HEK293T (cell line): ENCODE results near the gene GPR17.

Source experiments
- CTCF ChIA-PET: fragments of 350-600 bp; formaldehyde crosslinking; extraction: SDS; loops from one replicate; lab custom pipeline; 2021; ENCODE audit warnings: antibody characterized with exemption, inconsistent platforms; lab: Yijun Ruan, JAX
- POLR2A ChIA-PET: fragments of 350-600 bp; formaldehyde crosslinking; extraction: SDS; loops from one replicate; lab custom pipeline; 2020; ENCODE audit warnings: antibody characterized with exemption, inconsistent platforms; lab: Yijun Ruan, JAX
- DNase-seq: peaks from one replicate; pipeline ENCODE4 v3.0.0; 2012; ENCODE audit warnings: mixed read lengths; ENCODE audit errors: extremely low spot score
- ARNT ChIP-seq: fragments of 450-650 bp; IDR thresholded peaks from 2 replicates; pipeline ENCODE4 v1.6.1; 2017; ENCODE audit warnings: mild to moderate bottlenecking
- BHLHE40 ChIP-seq: fragments of 450-650 bp; IDR thresholded peaks from 2 replicates; pipeline ENCODE4 v1.6.1; 2016; ENCODE audit warnings: mild to moderate bottlenecking, moderate library complexity, borderline replicate concordance
- CTBP1 ChIP-seq: fragments of 450-650 bp; IDR thresholded peaks from 2 replicates; pipeline ENCODE4 v1.6.1; 2016; ENCODE audit warnings: borderline replicate concordance
- ELF4 ChIP-seq: fragments of 450-650 bp; IDR thresholded peaks from 2 replicates; pipeline ENCODE4 v1.6.1; 2017; ENCODE audit warnings: antibody characterized with exemption
- FOXA1 ChIP-seq: fragments of 450-650 bp; IDR thresholded peaks from 2 replicates; pipeline ENCODE4 v1.6.1; 2016; ENCODE audit warnings: mild to moderate bottlenecking
- FOXK2 ChIP-seq: fragments of 450-650 bp; IDR thresholded peaks from 2 replicates; pipeline ENCODE4 v1.6.1; 2016; ENCODE audit warnings: mild to moderate bottlenecking
- FOXM1 ChIP-seq: fragments of 450-650 bp; IDR thresholded peaks from 2 replicates; pipeline ENCODE4 v1.6.1; 2017; ENCODE audit warnings: mild to moderate bottlenecking, borderline replicate concordance
- HDGF ChIP-seq: fragments of 450-650 bp; IDR thresholded peaks from 2 replicates; pipeline ENCODE4 v1.6.1; 2017; ENCODE audit warnings: antibody characterized with exemption, borderline replicate concordance
- L3MBTL2 ChIP-seq: fragments of 450-650 bp; conservative IDR thresholded peaks from 2 replicates; pipeline ENCODE4 v1.6.1; 2016; ENCODE audit warnings: mild to moderate bottlenecking
- LEF1 ChIP-seq: fragments of 450-650 bp; IDR thresholded peaks from 2 replicates; pipeline ENCODE4 v1.6.1; 2017; ENCODE audit warnings: mild to moderate bottlenecking, borderline replicate concordance
- NFRKB ChIP-seq: fragments of 450-650 bp; IDR thresholded peaks from 2 replicates; pipeline ENCODE4 v1.6.1; 2016; ENCODE audit warnings: mild to moderate bottlenecking, moderate library complexity
- SP1 ChIP-seq: fragments of 450-650 bp; IDR thresholded peaks from 2 replicates; pipeline ENCODE4 v1.6.1; 2017
- SUZ12 ChIP-seq: fragments of 450-650 bp; IDR thresholded peaks from 2 replicates; pipeline ENCODE4 v1.6.1; 2016; ENCODE audit warnings: mild to moderate bottlenecking
- TARDBP ChIP-seq: fragments of 450-650 bp; IDR thresholded peaks from 2 replicates; pipeline ENCODE4 v1.6.1; 2016
- ZNF384 ChIP-seq: fragments of 450-650 bp; IDR thresholded peaks from 2 replicates; pipeline ENCODE4 v1.6.1; 2016
- TF ChIP-seq, protein P1 (sequence below): fragments of 450-650 bp; IDR thresholded peaks from 2 replicates; pipeline ENCODE4 v1.6.1; 2016

Gene GPR17

DNA sequence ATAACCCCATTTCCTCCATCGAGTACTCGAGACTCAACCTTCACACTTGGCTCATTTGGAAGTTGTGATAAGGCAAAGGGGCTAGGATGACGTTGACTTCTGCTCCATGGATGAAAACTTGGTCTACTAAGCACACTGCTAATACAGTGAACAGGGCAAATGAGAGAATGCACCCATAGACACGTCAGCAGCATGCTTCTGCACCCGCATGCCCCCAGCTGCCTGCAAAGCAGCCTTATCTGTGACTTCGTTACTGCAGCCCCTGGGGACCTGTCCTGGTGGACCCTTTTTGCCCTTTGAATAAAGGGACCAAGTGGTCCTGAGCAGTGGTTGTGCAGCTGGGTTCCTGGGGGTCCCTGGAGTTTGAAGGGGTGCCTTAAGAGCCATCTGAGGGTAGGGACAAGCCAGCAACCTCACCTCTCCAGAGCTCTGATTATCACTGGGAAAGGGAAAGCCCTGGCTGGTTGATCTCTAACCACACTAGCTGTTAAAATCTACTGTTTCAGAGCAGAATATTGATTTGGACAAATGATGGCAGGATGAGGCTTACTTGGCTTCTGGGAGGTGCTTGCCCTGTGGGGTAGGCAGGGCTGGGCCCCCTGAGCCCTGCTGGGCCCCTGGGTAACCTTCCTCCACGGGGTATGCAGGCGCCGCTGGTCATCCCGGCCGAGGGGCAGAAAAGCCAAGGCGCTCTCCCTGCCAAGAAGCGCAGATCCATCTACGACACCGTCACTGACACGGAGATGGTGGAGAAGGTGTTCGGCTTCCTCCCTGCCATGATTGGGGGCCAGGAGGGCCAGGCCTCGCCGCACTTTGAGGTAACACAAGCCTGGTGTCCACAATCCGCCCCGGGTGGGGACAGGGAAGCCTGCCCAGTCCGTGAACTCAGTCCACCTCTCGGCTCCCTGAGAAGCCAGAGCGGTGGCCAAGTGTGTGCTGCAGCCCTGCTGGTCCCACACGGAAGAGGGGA, 37.6 kb upstream of the GPR17 start:
- ChIA-PET CTCF (interaction anchor here (1.0 kb wide), 1 partner anchor 17 kb away, joined by 8 read pairs; no protein-coding TSS in a partner anchor), POLR2A (no interaction called here)
- TF ChIP-seq ARNT (no peak), FOXA1 (no peak), ELF4 (no peak), FOXM1 (no peak), SP1 (no peak), BHLHE40 (no peak), FOXK2 (no peak), LEF1 (no peak), NFRKB (no peak), L3MBTL2 (no peak), ZNF384 (no peak), CTBP1 (no peak), TARDBP (no peak), HDGF (no peak), SUZ12 (no peak)
- TF ChIP-seq, protein P1, sequence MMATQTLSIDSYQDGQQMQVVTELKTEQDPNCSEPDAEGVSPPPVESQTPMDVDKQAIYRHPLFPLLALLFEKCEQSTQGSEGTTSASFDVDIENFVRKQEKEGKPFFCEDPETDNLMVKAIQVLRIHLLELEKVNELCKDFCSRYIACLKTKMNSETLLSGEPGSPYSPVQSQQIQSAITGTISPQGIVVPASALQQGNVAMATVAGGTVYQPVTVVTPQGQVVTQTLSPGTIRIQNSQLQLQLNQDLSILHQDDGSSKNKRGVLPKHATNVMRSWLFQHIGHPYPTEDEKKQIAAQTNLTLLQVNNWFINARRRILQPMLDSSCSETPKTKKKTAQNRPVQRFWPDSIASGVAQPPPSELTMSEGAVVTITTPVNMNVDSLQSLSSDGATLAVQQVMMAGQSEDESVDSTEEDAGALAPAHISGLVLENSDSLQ, result no peak
- DNase-seq, result no peak

DNA sequence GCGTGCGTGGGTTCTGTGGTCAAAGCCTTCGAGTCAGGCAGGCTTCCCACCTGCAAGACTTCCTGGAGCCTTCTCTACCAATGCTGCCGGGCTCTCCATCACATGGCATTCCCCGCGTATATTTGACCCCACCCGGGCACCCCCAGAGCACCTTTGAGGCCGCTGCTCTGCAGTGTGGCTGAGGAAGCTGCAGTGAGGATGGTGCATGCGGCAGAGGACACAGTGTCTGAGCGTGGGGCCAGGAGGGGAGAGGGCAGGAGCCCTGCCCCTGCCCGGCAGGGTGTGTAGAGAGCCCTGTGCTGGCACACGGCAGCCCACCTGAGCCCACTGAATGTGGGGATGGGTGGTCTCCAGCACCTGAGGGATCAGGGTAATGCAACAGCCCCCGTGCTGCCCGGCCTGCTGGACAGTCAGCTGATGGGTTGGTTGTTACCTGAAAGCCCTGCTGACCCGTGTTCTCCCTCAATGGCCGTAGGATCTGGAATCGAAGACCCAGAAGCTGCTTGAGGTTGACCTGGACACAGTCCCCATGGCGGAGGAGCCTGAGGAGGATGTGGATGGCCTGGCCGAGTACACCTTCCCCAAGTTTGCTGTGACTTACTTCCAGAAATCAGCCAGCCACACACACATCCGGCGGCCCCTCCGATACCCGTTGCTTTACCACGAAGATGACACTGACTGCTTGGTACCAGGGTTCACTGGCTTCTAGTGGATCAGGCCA, 36.8 kb upstream of the GPR17 start:
- ChIA-PET CTCF (interaction anchor here (1.8 kb wide), 1 partner anchor 18 kb away, joined by 12 read pairs; no protein-coding TSS in a partner anchor), POLR2A (no interaction called here)
- TF ChIP-seq, protein P1, result no peak
- TF ChIP-seq FOXK2, result no peak
- TF ChIP-seq HDGF, result no peak
- no peak for TF ChIP-seq FOXM1
- no peak for TF ChIP-seq ELF4
- TF ChIP-seq SUZ12, result no peak
- no peak for TF ChIP-seq ZNF384
- no peak for TF ChIP-seq SP1
- TF ChIP-seq TARDBP, result no peak
- no peak for TF ChIP-seq L3MBTL2
- DNase-seq, result no peak

DNA sequence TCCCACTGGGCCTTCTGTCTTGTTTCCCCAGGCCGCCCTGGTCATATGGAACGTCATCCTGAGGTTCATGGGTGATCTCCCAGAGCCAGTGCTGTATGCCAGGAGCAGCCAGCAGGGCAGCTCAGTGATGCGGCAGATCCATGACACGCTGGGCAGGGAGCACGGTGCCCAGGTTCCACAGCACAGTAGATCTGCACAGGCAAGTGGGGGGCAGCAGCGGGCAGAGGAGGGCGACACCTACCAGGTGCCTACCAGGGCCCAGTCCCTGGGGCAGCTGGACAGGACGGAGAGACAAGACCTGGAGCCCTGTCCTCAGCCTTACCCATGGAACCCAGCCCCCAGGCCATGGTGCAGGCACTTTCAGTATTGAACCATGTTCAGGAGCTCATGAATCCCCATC, 36.1 kb upstream of the GPR17 start:
- no peak for DNase-seq
- ChIA-PET CTCF (interaction anchor here (1.8 kb wide), 1 partner anchor 18 kb away, joined by 12 read pairs; no protein-coding TSS in a partner anchor), POLR2A (no interaction called here)
- TF ChIP-seq ARNT (no peak), CTBP1 (no peak), TARDBP (no peak), HDGF (no peak), SP1 (no peak), ELF4 (no peak), SUZ12 (no peak), LEF1 (no peak), FOXM1 (no peak), BHLHE40 (no peak), FOXA1 (no peak), L3MBTL2 (no peak)
- TF ChIP-seq, protein P1, result no peak

DNA sequence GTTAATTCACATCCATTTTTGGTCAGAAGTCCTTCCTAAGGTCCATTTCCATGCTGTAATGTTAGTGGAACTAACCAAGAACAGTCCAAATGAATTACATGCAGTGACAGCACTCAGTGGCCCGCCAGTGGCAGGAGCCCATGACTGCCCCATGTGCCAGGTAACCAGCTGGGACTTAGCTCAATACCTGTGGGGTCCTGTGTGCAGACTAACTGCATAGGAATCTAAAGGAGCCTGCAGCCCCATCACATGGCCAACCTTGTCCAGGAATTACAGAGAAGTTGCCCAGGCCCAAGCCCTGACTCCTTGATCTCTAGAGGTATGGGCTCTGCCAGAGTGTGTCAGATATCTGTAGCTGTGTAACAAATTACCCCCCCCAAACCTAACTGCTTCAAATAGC, 35.4 kb upstream of the GPR17 start:
- ChIA-PET POLR2A (no interaction called here), CTCF (interaction anchor here (1.8 kb wide), 1 partner anchor 19 kb away, joined by 12 read pairs; no protein-coding TSS in a partner anchor)
- no peak for DNase-seq
- TF ChIP-seq NFRKB (no peak), L3MBTL2 (no peak), TARDBP (no peak), BHLHE40 (no peak), SP1 (no peak)

DNA sequence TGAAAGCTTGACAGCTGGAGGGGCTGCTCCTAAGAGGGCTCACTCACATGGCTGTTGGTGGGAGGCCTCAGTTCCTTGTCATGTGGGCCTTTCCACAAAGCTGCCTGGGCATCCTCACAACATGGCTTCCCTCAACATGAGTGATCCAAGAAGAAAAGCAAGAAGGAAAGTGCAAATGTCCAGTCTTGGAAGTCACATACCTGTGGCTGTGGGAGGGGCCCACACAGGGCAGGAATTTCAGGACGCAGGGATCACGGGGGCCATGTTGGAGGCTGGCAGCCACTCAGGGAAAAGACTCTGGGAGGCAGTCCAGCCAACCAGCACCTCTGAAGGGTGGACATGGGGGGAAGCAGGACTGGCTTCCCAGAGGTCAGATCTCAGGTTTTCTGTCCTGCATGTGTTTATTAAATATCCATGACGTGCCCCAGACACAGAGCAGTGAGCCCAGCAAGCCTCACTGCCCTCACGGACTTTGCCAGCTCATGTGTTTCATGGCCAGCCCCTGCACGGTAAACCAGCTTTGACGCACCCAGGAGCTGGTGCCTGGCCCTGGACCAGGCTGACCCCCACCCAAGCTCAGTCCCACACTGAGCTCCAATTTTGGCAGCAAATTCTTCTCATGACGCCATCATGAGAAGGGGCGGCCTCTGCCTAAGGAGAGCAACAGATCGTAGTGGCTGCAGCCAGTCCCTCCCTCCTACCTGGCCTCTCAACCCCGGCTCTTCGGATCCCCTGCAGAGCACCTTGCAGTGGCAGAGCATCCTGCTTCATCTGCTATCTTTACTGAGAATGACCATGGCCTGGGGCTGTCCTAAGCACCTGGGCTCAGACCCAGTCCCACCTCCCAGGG, 34.7 kb upstream of the GPR17 start:
- CTCF ChIA-PET, result no interaction called here
- POLR2A ChIA-PET, result no interaction called here
- no peak for TF ChIP-seq FOXK2
- DNase-seq, result no peak
